Fibroblast of lung (primary cell): Measurements from ENCODE around the gene MCF2L2. TPM values are rescaled to one million over a fixed set of nuclear protein-coding genes. Genes with fewer than 3 reads are reported as not detected.

Experiments
- DNase-seq, 2 donors: peaks; one replicate each; pipeline versions ENCODE4 v3.0.0 to v3.0.0-alpha.2; 2010; ENCODE audit warnings: low read depth in 2 of 2
- H2AFZ ChIP-seq: 2 replicates; pipeline ENCODE4 v1.5.1; 2012; ENCODE audit warnings: low read length, control low read depth, inconsistent platforms
- H3K27ac ChIP-seq: 2 replicates; pipeline ENCODE4 v1.5.1; 2011; ENCODE audit warnings: low read length, control low read depth; ENCODE audit not compliant: insufficient read depth
- H3K27me3 ChIP-seq: 2 replicates; pipeline ENCODE4 v1.5.1; 2011; ENCODE audit warnings: mild to moderate bottlenecking, low read length; ENCODE audit not compliant: control insufficient read depth, insufficient read depth
- H3K36me3 ChIP-seq: 2 replicates; pipeline ENCODE4 v1.5.1; 2011; ENCODE audit warnings: low read length; ENCODE audit not compliant: control insufficient read depth, insufficient read depth
- H3K4me1 ChIP-seq: 2 replicates; pipeline ENCODE4 v1.5.1; 2011; ENCODE audit warnings: low read length; ENCODE audit not compliant: control insufficient read depth, insufficient read depth; ENCODE audit errors: extremely low read depth
- H3K4me2 ChIP-seq: 2 replicates; pipeline ENCODE4 v1.5.1; 2011; ENCODE audit warnings: low read length, control low read depth; ENCODE audit not compliant: insufficient read depth; ENCODE audit errors: extremely low read depth
- H3K4me3 ChIP-seq, 4 experiments: fragments of 200-600 bp in 1 of 4; sonication (generic) in 1 of 4; replicated peaks in 1 of 4; 2 replicates each; pipeline ENCODE4 v1.5.1; 2011 to 2016; ENCODE audit warnings: low read length in 4 of 4, low read depth in 3 of 4, mild to moderate bottlenecking in 3 of 4, control low read depth in 2 of 4, inconsistent platforms in 1 of 4, mixed read lengths in 1 of 4; ENCODE audit not compliant: insufficient read depth in 1 of 4; ENCODE audit errors: control extremely low read depth in 1 of 4
- H3K79me2 ChIP-seq: 2 replicates; pipeline ENCODE4 v1.5.1; 2012; ENCODE audit warnings: mild to moderate bottlenecking, low read length, inconsistent platforms; ENCODE audit not compliant: control insufficient read depth, insufficient read depth
- H3K9ac ChIP-seq: 2 replicates; pipeline ENCODE4 v1.5.1; 2011; ENCODE audit warnings: mild to moderate bottlenecking, low read length, control low read depth; ENCODE audit not compliant: insufficient read depth
- H3K9me3 ChIP-seq: 2 replicates; pipeline ENCODE4 v1.5.1; 2012; ENCODE audit warnings: low read depth, low read length; ENCODE audit not compliant: control insufficient read depth, insufficient read depth
- H4K20me1 ChIP-seq: 2 replicates; pipeline ENCODE4 v1.5.1; 2011; ENCODE audit warnings: low read length; ENCODE audit not compliant: control insufficient read depth, insufficient read depth; ENCODE audit errors: extremely low read depth
- CTCF ChIP-seq, 2 donors: IDR thresholded peaks in 1 of 2; conservative IDR thresholded peaks in 1 of 2; 1 replicate in 1 of 2; 2 replicates in 1 of 2; pipeline ENCODE4 v1.5.1; 2011 to 2012; ENCODE audit warnings: low read length in 2 of 2, control low read depth in 1 of 2, inconsistent platforms in 1 of 2, low read depth in 1 of 2, mild to moderate bottlenecking in 1 of 2
- EZH2 ChIP-seq: IDR thresholded peaks from 2 replicates; pipeline ENCODE4 v1.5.1; 2012; ENCODE audit warnings: low read length, control low read depth, mild to moderate bottlenecking; ENCODE audit errors: missing control alignments
- polyA plus RNA-seq, 2 donors: library from polyadenylated mRNA; depleted of rRNA in 1 of 2; stranded (reverse) in 1 of 2; unstranded in 1 of 2; fragments of >200 nt; gene quantifications; 2 replicates each; pipeline ENCODE4 v1.2.1, GENCODE V29; 2011 to 2012; ENCODE audit warnings: missing spikeins in 1 of 2
- total RNA-seq: library from RNA; depleted of rRNA; stranded (reverse); fragments of >200 nt; gene quantifications from 2 replicates; pipeline ENCODE4 v1.2.1, GENCODE V29; 2014

MCF2L2 gene
- total and polyA plus RNA-seq, 2 donors (not counting 1 experiment from before 2014, with no cell fraction given): under 0.01 to 0.08 TPM

- Histone ChIP-seq H3K4me3 (no peak overlapping the region), H3K9me3 (no peaks in the 10 kb centered on the region), H4K20me1 (no peaks in the 10 kb centered on the region), H3K4me2 (no peak overlapping the region), H3K27me3 (peaks cover 14% of the 10 kb centered on the region), H3K79me2 (no peaks in the 10 kb centered on the region), H3K9ac (no peak overlapping the region), H3K27ac (no peak overlapping the region), H2AFZ (no peak overlapping the region), H3K36me3 (no peaks in the 10 kb centered on the region), H3K4me1 (no peaks in the 10 kb centered on the region)
- TF ChIP-seq EZH2: no peak
- TF ChIP-seq CTCF (conservative IDR thresholded peaks at IDR 0.05 in 1 of 2, IDR thresholded peaks at IDR 0.05 in 1 of 2; ENCODE audit: low read depth in 1 of 2, low read length in 2 of 2): no peak
- no peak for DNase-seq
These were observed 8.6 kb upstream of the MCF2L2 start for GRCh38 chr3:183437061-183437460.

- Histone ChIP-seq H3K4me2 (no peak overlapping the region), H3K9ac (no peak overlapping the region), H3K36me3 (no peaks in the 10 kb centered on the region), H4K20me1 (no peaks in the 10 kb centered on the region), H3K27ac (no peak overlapping the region), H3K9me3 (no peaks in the 10 kb centered on the region), H3K4me3 (no peak overlapping the region), H3K79me2 (no peaks in the 10 kb centered on the region), H2AFZ (no peak overlapping the region), H3K4me1 (no peaks in the 10 kb centered on the region), H3K27me3 (peaks cover 14% of the 10 kb centered on the region)
- TF ChIP-seq CTCF (conservative IDR thresholded peaks at IDR 0.05 in 1 of 2, IDR thresholded peaks at IDR 0.05 in 1 of 2; ENCODE audit: low read depth in 1 of 2, low read length in 2 of 2) (no peak), EZH2 (no peak)
- no peak for DNase-seq
These were observed 7.2 kb upstream of the MCF2L2 start for GRCh38 chr3:183435661-183436060.

- Histone ChIP-seq H3K27ac (no peak overlapping the region), H3K4me3 (no peak overlapping the region), H3K4me1 (no peaks in the 10 kb centered on the region), H3K4me2 (no peak overlapping the region), H3K9ac (no peak overlapping the region), H3K36me3 (no peaks in the 10 kb centered on the region), H3K9me3 (no peaks in the 10 kb centered on the region), H2AFZ (no peak overlapping the region), H4K20me1 (no peaks in the 10 kb centered on the region), H3K79me2 (no peaks in the 10 kb centered on the region), H3K27me3 (peaks cover 14% of the 10 kb centered on the region)
- TF ChIP-seq CTCF (conservative IDR thresholded peaks at IDR 0.05 in 1 of 2, IDR thresholded peaks at IDR 0.05 in 1 of 2; ENCODE audit: low read depth in 1 of 2, low read length in 2 of 2) (no peak), EZH2 (no peak)
- DNase-seq: no peak
These were observed 6.6 kb upstream of the MCF2L2 start for GRCh38 chr3:183434992-183435391.
